Measurements from ENCODE around the gene KIN. TPM values are rescaled to one million over a fixed set of nuclear protein-coding genes. Genes with fewer than 3 reads are reported as not detected.

Gene KIN
- total RNA-seq, 1 donor: 9.5 TPM

DNA sequence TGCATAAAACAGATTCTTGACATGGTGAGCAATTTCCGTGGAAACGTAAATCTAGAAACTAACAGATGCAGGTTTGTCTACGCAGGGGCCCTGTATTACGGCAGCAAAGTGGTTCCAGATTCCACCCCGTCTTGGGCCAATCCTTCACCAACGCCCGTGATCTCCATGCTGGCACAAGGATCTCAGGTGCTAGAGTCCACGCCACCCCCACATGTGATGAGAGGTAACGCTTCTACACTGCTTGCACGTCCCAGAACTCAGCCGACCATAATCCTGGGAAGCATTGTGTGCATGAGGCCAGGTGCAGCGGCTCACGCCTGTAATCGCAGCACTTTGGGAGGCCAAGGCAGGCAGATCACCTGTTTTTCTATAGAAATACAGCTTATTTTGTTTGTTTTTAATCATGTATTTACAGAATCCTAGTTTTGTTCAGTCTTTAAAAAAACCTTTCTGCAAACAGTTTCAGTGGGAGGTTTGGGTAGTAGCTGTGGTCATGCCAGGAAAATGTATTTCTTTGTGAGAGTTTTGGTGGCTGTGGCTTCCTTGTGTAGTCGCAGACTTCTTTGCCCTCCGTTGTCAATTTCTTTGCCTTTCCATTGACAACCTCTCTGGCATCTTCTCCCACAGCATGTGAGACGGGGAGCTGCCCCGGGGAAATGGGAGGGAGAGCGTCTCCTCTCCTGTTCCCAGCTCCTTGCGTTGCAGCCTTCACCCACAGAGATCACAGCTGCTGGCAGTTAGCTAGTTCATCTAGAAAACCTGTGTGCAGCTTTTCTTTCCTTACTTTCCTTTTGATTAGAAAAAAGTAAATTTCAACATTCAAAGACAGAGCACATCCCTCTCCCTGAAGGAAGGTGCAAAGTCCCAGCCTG is 49.0 kb downstream of the KIN start:
- no peak overlapping the region for H3K4me3 ChIP-seq (ENCODE audit: low read depth, low read length)
- TF ChIP-seq, protein P1, sequence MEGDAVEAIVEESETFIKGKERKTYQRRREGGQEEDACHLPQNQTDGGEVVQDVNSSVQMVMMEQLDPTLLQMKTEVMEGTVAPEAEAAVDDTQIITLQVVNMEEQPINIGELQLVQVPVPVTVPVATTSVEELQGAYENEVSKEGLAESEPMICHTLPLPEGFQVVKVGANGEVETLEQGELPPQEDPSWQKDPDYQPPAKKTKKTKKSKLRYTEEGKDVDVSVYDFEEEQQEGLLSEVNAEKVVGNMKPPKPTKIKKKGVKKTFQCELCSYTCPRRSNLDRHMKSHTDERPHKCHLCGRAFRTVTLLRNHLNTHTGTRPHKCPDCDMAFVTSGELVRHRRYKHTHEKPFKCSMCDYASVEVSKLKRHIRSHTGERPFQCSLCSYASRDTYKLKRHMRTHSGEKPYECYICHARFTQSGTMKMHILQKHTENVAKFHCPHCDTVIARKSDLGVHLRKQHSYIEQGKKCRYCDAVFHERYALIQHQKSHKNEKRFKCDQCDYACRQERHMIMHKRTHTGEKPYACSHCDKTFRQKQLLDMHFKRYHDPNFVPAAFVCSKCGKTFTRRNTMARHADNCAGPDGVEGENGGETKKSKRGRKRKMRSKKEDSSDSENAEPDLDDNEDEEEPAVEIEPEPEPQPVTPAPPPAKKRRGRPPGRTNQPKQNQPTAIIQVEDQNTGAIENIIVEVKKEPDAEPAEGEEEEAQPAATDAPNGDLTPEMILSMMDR (IDR thresholded peaks at IDR 0.05; ENCODE audit: insufficient read depth, low read depth, low read length): no peak

DNA sequence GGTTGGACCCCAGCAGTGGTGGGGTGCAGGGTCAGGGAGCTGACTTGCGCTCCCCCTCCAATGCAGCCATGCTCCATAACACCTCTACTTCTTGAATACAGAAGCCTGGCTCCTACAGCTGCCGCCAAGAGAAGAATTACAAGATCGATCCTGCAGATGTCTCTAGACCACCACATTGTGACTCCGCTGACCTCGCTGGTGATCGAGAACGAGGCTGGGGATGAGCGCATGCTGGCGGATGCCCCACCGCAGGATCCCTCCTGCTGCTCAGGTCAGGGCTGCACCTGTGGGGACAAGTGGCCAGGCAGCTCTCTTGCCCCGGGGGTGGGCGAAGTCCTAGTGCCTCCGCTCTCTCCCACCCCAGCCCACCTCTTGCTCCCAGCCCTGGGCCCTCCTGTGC is 53.0 kb downstream of the KIN start:
- TF ChIP-seq, protein P1 (IDR thresholded peaks at IDR 0.05; ENCODE audit: insufficient read depth, low read depth, low read length): no peak
- H3K4me3 ChIP-seq (ENCODE audit: low read depth, low read length): no peak overlapping the region
- DNase-seq (ENCODE audit: low read depth): no peak

More for the DNA sequence above, 49.0 kb downstream of the KIN start:
- DNase-seq (ENCODE audit: low read depth): no peak

DNA sequence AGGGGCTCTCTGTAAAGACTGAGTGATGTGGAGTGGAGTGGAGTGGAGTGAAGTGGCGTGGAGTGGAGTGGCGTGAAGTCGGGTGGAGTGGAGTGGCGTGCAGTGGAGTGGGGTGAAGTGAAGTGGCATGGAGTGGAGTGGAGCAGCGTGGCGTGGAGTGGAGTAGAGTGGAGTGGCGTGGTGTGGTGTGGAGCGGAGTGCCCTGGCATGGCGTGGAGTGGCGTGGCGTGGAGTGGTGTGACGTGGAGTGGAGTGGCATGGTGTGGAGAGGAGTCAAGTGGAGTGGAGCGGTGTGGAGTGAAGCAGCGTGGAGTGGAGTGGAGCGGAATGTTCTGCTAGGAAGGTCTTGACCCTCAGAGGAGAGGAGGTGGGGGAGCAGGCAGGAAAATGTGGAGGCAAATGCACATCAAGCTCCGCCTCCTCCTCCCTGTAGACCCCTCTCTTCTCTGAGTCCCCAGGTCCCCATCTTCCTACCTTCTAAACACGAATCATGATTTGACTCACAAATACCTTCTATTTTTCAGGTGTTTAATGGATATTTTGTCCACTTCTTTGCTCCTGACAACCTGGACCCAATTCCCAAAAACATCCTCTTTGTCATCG is 64.8 kb downstream of the KIN start:
- H3K4me3 ChIP-seq (ENCODE audit: low read depth, low read length): no peak overlapping the region
- no peak for DNase-seq (ENCODE audit: low read depth)
- TF ChIP-seq, protein P1 (IDR thresholded peaks at IDR 0.05; ENCODE audit: insufficient read depth, low read depth, low read length): no peak

DNA sequence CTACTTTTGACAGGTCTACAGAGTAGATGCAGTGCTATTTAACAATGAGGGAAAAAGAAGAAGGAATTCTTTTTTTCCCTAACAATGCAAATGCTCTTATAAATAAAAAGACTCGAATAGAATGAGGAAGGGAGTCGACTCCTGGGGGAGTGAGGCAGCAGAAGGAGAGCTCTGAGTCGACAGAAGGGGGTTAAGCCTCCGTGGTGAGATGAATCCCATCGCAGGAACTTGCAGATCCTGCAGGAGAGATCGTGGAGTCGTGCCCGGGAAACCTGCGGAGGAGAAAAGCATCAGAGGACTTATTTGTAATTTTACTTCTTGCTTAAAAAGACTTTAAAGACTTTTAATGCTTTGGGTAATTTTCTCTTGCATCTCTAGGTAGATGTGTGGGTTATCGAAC is 67.3 kb downstream of the KIN start:
- H3K4me3 ChIP-seq (ENCODE audit: low read depth, low read length): no peak overlapping the region
- DNase-seq (ENCODE audit: low read depth): no peak
- TF ChIP-seq, protein P1 (IDR thresholded peaks at IDR 0.05; ENCODE audit: insufficient read depth, low read depth, low read length): no peak

DNA sequence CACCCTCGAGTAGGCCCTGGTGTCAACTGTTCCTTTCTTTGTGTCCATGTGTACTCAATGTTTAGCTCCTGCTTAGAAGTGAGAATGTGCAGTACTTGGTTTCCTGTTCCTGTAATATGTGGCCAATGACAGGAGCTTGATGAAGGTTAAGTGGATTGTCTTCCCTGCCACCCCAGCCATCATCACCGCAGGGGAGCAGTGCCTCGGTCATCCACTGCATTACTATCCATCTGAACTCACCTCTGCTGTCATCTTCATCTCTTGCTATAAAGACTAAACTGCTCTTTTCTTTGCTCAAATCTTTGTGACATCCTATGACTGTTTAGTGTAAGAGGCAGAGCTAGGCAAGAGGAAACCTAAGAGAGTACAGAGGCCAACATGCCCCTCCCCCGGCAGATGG is 69.1 kb downstream of the KIN start:
- no peak overlapping the region for H3K4me3 ChIP-seq (ENCODE audit: low read depth, low read length)
- TF ChIP-seq, protein P1 (IDR thresholded peaks at IDR 0.05; ENCODE audit: insufficient read depth, low read depth, low read length): no peak
- no peak for DNase-seq (ENCODE audit: low read depth)

DNA sequence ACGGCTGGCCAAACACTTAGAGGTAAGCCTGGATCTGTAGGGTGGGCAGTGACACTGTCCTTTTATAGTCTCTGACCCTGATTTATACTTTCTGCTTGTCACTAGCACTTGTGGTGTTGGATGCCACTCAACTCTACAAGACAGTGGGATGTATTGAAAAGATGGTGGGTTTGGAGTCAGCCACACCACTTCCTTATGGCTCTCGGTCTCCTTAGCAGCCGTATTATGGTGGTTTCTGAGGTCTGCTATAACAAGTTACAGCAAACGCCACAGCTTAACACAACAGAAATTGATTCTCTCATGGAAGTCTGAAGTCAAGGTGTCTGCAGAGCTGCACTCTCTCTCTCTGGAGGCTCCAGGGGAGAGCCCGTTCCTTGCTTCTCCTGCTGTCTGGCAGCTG is 70.0 kb downstream of the KIN start:
- no peak overlapping the region for H3K4me3 ChIP-seq (ENCODE audit: low read depth, low read length)
- no peak for DNase-seq (ENCODE audit: low read depth)
- TF ChIP-seq, protein P1 (IDR thresholded peaks at IDR 0.05; ENCODE audit: insufficient read depth, low read depth, low read length): no peak
